ENCODE measurements around the gene DHX29.

Gene DHX29

GRCh38 chr5:55316289-55316688 lies 8.8 kb upstream of the DHX29 start:
- DNase-seq: no peak

- no peak for DNase-seq
These were observed 6.5 kb upstream of the DHX29 start for GRCh38 chr5:55313870-55314617.

- DNase-seq: peak in 1 of 4 experiments; percentile 15
These were observed 851 bp upstream of the DHX29 start for GRCh38 chr5:55308254-55308836.

- no peak for DNase-seq
These were observed 682 bp downstream of the DHX29 start for GRCh38 chr5:55306641-55307382.

- no peak for DNase-seq
These were observed 2.1 kb downstream of the DHX29 start for GRCh38 chr5:55305345-55305744.

GRCh38 chr5:55304584-55304983 lies 2.9 kb downstream of the DHX29 start:
- DNase-seq: no peak

- no peak for DNase-seq
These were observed 4.2 kb downstream of the DHX29 start for GRCh38 chr5:55303238-55303690.

GRCh38 chr5:55300890-55301289 lies 6.6 kb downstream of the DHX29 start:
- no peak for DNase-seq

- no peak for DNase-seq
These were observed 12.6 kb downstream of the DHX29 start for GRCh38 chr5:55294935-55295334.

- no peak for DNase-seq
These were observed 16.5 kb downstream of the DHX29 start for GRCh38 chr5:55290991-55291390.

- no peak for DNase-seq
These were observed 17.7 kb downstream of the DHX29 start for GRCh38 chr5:55289808-55290207.

GRCh38 chr5:55286411-55286933 lies 21.0 kb downstream of the DHX29 start:
- DNase-seq: no peak

- no peak for DNase-seq
These were observed 28.7 kb downstream of the DHX29 start for GRCh38 chr5:55278778-55279177.

GRCh38 chr5:55276771-55277170 lies 30.7 kb downstream of the DHX29 start:
- no peak for DNase-seq

GRCh38 chr5:55258339-55258738 lies 49.2 kb downstream of the DHX29 start:
- no peak for DNase-seq

GRCh38 chr5:55254802-55255201 lies 52.7 kb downstream of the DHX29 start:
- DNase-seq: no peak

GRCh38 chr5:55250064-55250463 lies 57.4 kb downstream of the DHX29 start:
- DNase-seq: no peak

GRCh38 chr5:55241746-55242145 lies 65.7 kb downstream of the DHX29 start:
- no peak for DNase-seq

- DNase-seq: no peak
These were observed 70.7 kb downstream of the DHX29 start for GRCh38 chr5:55236800-55237199.

- no peak for DNase-seq
These were observed 73.3 kb downstream of the DHX29 start for GRCh38 chr5:55234121-55234700.

- DNase-seq: peak in 2 of 4 experiments; percentile 28 to 37
These were observed 74.2 kb downstream of the DHX29 start, which contains the start of gene CCNO for GRCh38 chr5:55232985-55233928. Gene CCNO (minus strand): TSS chr5:55233608. CDS start chr5:55233523, 85 bp downstream.

All from activated naive CD4-positive, alpha-beta T cell (primary cell).